Caco-2 (cell line): ENCODE measurements around the gene INSYN1. TPM values are rescaled to one million over a fixed set of nuclear protein-coding genes. Genes with fewer than 3 reads are reported as not detected.

Experiments
- BruUV-seq: library from RNA; stranded (reverse); fragments of 400-500 nt; replicated peaks from 2 replicates; lab custom pipeline; 2021; lab: Mats Ljungman, UMichigan
- CTCF ChIA-PET: fragments of 300-600 bp; sonication (Branson Sonifier 250); formaldehyde crosslinking; loops from one replicate; lab custom pipeline; 2022; ENCODE audit warnings: antibody characterized with exemption; lab: Charles Lee
- POLR2A ChIA-PET: fragments of 300-600 bp; sonication (Branson Sonifier 250); formaldehyde crosslinking; loops from one replicate; lab custom pipeline; 2022; ENCODE audit warnings: antibody characterized with exemption; lab: Charles Lee
- DNase-seq, 2 experiments: peaks; one replicate each; pipeline versions ENCODE4 v3.0.0 to v3.0.0-alpha.2; 2020 to 2022
- H3K27me3 ChIP-seq: replicated peaks from 2 replicates; pipeline ENCODE4 v1.6.0; 2011; ENCODE audit warnings: low read length; ENCODE audit not compliant: control insufficient read depth, insufficient read depth
- H3K36me3 ChIP-seq: 2 replicates; pipeline ENCODE4 v1.5.1; 2011; ENCODE audit warnings: low read length; ENCODE audit not compliant: control insufficient read depth, insufficient read depth
- H3K4me1 ChIP-seq: fragments of 250-450 bp; sonication (Bioruptor Pico); 2 replicates; pipeline ENCODE4 v1.5.1; 2020; ENCODE audit warnings: mild to moderate bottlenecking
- H3K4me3 ChIP-seq: 2 replicates; pipeline ENCODE4 v1.5.1; 2011; ENCODE audit warnings: low read depth, mild to moderate bottlenecking, control low read depth, low read length
- H3K9me3 ChIP-seq: fragments of 250-450 bp; sonication (Bioruptor Pico); 2 replicates; pipeline ENCODE4 v1.5.1; 2020; ENCODE audit warnings: mild to moderate bottlenecking, moderate library complexity
- H3K27ac Mint-ChIP-seq: one replicate; pipeline ENCODE4 v1.8.0; 2022; ENCODE audit warnings: mixed read lengths; ENCODE audit not compliant: unreplicated experiment
- H3K27me3 Mint-ChIP-seq: one replicate; pipeline ENCODE4 v1.8.0; 2022; ENCODE audit warnings: mixed read lengths; ENCODE audit not compliant: insufficient read depth, unreplicated experiment
- H3K36me3 Mint-ChIP-seq: one replicate; pipeline ENCODE4 v1.8.0; 2022; ENCODE audit warnings: mild to moderate bottlenecking, mixed read lengths; ENCODE audit not compliant: insufficient read depth, unreplicated experiment
- H3K4me1 Mint-ChIP-seq: one replicate; pipeline ENCODE4 v1.8.0; 2022; ENCODE audit warnings: low read depth, mixed read lengths; ENCODE audit not compliant: unreplicated experiment
- H3K4me3 Mint-ChIP-seq: one replicate; pipeline ENCODE4 v1.8.0; 2022; ENCODE audit warnings: mild to moderate bottlenecking, moderate library complexity, mixed read lengths; ENCODE audit not compliant: unreplicated experiment
- H3K9me3 Mint-ChIP-seq: one replicate; pipeline ENCODE4 v1.8.0; 2022; ENCODE audit warnings: mixed read lengths; ENCODE audit not compliant: unreplicated experiment
- intact Hi-C: fragments of 100-400 bp; cut with micrococcal nuclease; formaldehyde crosslinking; loops from one replicate; pipeline ENCODE4 v1.10.0; 2022; ENCODE audit not compliant: unreplicated experiment
- total RNA-seq: library from RNA; stranded (reverse); gene quantifications from 2 replicates; pipeline ENCODE4 v1.2.3, GENCODE V29; 2022
- TF ChIP-seq, protein P1 (sequence below), 2 experiments: fragments of 200-600 bp in 1 of 2; IDR thresholded peaks; 1 replicate in 1 of 2; 2 replicates in 1 of 2; pipeline versions ENCODE4 v1.5.1 to v1.8.0; 2011 to 2022; ENCODE audit warnings: antibody characterized with exemption in 1 of 2, control low read depth in 1 of 2, inconsistent platforms in 1 of 2, low read depth in 1 of 2, low read length in 1 of 2, mild to moderate bottlenecking in 1 of 2, moderate library complexity in 1 of 2; ENCODE audit not compliant: insufficient read depth in 1 of 2, severe bottlenecking in 1 of 2, unreplicated experiment in 1 of 2

INSYN1 gene
- total RNA-seq, 1 experiment from 2014 or later: 0.41 TPM

DNA sequence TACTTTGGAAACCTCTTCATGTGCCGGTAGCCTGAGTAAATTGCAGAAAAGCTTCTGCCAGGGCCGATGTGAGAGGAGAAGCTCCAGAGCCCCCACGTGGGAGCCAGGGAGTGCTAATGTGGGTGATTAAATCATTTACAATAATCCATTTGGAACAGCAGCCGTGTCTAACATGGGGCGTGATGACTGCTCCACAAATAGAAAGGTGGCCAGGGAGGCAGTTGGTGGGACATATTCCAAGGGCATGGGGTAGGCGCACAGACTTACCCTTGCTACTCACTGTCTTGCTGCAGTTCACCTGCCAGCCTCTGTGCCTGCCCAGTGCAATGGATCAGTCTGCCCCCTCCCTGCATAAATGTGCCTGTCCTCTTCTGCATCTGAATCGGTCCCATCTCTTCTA lies 39.3 kb upstream of the INSYN1 start:
- no peak overlapping the region for H3K4me3 ChIP-seq
- no peaks in the 10 kb centered on the region for H3K36me3 Mint-ChIP-seq
- no peak overlapping the region for H3K4me3 Mint-ChIP-seq
- intact Hi-C loops: no loop called here
- ChIA-PET POLR2A (no interaction called here), CTCF (no interaction called here)
- H3K36me3 ChIP-seq: no peaks in the 10 kb centered on the region
- H3K27ac Mint-ChIP-seq: no peak overlapping the region
- no TSS peak for BruUV-seq
- peaks cover 17% of the 10 kb centered on the region for H3K27me3 Mint-ChIP-seq
- peaks cover 10% of the 10 kb centered on the region for H3K9me3 Mint-ChIP-seq
- no peaks in the 10 kb centered on the region for H3K27me3 ChIP-seq
- TF ChIP-seq, protein P1, sequence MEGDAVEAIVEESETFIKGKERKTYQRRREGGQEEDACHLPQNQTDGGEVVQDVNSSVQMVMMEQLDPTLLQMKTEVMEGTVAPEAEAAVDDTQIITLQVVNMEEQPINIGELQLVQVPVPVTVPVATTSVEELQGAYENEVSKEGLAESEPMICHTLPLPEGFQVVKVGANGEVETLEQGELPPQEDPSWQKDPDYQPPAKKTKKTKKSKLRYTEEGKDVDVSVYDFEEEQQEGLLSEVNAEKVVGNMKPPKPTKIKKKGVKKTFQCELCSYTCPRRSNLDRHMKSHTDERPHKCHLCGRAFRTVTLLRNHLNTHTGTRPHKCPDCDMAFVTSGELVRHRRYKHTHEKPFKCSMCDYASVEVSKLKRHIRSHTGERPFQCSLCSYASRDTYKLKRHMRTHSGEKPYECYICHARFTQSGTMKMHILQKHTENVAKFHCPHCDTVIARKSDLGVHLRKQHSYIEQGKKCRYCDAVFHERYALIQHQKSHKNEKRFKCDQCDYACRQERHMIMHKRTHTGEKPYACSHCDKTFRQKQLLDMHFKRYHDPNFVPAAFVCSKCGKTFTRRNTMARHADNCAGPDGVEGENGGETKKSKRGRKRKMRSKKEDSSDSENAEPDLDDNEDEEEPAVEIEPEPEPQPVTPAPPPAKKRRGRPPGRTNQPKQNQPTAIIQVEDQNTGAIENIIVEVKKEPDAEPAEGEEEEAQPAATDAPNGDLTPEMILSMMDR (IDR thresholded peaks at IDR 0.05; ENCODE audit: insufficient read depth in 1 of 2, low read depth in 1 of 2, low read length in 1 of 2, severe bottlenecking in 1 of 2, unreplicated experiment in 1 of 2): no peak
- H3K4me1 ChIP-seq: no peaks in the 10 kb centered on the region
- no peaks in the 10 kb centered on the region for H3K9me3 ChIP-seq
- DNase-seq: no peak
- H3K4me1 Mint-ChIP-seq: no peaks in the 10 kb centered on the region

DNA sequence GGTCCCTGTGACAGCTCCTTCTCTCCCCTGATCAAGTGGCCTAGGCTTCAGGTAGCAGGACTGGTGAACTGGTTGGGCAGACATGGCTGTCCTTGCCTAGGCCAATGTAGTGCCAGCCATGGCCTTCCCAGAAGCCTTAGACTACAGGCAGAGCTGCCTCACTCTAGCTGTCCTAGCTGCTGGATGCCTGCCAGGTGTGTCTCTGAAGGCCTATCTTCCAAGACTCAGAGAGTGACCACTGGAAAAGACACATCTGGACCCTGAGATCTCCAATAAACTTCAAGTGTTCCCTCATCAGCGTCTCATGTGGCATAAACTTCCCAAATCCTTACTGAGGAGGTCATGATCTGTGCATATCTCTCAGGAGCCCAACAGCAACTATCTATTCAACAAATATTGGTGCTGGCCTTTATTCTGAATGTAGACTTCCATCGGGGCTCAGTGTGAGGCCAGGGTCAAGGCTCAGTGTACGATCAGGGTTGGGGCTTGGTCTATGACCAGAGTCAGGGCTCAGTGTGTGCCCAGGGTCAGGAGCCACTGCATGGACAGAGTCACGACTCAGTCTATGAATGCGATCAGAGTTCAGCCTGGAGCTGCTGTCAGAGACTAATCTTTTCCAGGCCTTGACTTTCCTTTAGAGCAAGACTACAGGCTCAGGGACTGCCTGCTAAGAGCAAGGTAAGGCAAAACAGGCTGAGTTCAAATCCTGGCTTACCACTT lies 36.5 kb upstream of the INSYN1 start:
- TF ChIP-seq, protein P1 (IDR thresholded peaks at IDR 0.05; ENCODE audit: insufficient read depth in 1 of 2, low read depth in 1 of 2, low read length in 1 of 2, severe bottlenecking in 1 of 2, unreplicated experiment in 1 of 2): no peak
- H3K36me3 Mint-ChIP-seq: no peaks in the 10 kb centered on the region
- no TSS peak for BruUV-seq
- H3K27me3 Mint-ChIP-seq: peaks cover 18% of the 10 kb centered on the region
- H3K27ac Mint-ChIP-seq: no peak overlapping the region
- no peaks in the 10 kb centered on the region for H3K27me3 ChIP-seq
- CTCF ChIA-PET: no interaction called here
- no peak for DNase-seq
- intact Hi-C loops: no loop called here
- no peaks in the 10 kb centered on the region for H3K9me3 ChIP-seq
- H3K4me1 ChIP-seq: no peaks in the 10 kb centered on the region
- no peaks in the 10 kb centered on the region for H3K36me3 ChIP-seq
- POLR2A ChIA-PET: no interaction called here
- H3K9me3 Mint-ChIP-seq: peaks cover 10% of the 10 kb centered on the region
- H3K4me3 ChIP-seq: no peak overlapping the region
- H3K4me3 Mint-ChIP-seq: no peak overlapping the region
- no peaks in the 10 kb centered on the region for H3K4me1 Mint-ChIP-seq

DNA sequence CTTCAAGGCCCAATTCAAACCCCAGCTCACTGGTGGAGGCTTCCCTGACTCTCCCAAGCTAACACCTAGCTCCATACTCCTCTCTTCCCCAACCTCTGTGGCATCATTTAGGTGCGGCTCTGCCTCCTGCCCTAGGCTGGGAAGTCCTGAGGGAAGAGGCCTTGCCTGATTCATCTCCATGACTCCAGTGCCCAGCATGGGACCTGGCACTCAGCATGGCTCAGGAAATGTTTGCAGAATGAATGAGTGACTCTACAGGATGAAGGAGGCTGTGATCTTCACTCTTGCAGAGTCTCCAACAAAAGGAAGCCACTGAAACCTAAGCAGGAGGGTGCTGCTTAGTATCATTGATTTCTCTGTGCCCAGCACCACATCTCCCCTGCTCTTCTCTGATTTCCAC lies 34.5 kb upstream of the INSYN1 start:
- Mint-ChIP-seq H3K4me1 (no peaks in the 10 kb centered on the region), H3K4me3 (no peak overlapping the region), H3K27ac (no peak overlapping the region), H3K27me3 (peaks cover 14% of the 10 kb centered on the region), H3K36me3 (no peaks in the 10 kb centered on the region), H3K9me3 (no peaks in the 10 kb centered on the region)
- Histone ChIP-seq H3K4me1 (no peaks in the 10 kb centered on the region), H3K4me3 (no peak overlapping the region), H3K27me3 (no peaks in the 10 kb centered on the region), H3K36me3 (no peaks in the 10 kb centered on the region), H3K9me3 (no peaks in the 10 kb centered on the region)
- ChIA-PET CTCF (no interaction called here), POLR2A (no interaction called here)
- no TSS peak for BruUV-seq
- intact Hi-C loops: no loop called here
- DNase-seq: no peak
- TF ChIP-seq, protein P1 (IDR thresholded peaks at IDR 0.05; ENCODE audit: insufficient read depth in 1 of 2, low read depth in 1 of 2, low read length in 1 of 2, severe bottlenecking in 1 of 2, unreplicated experiment in 1 of 2): no peak
